Activated CD8-positive, alpha-beta memory T cell treated with anti-CD3 and anti-CD28 coated beads, Interleukin-2, amount 50 U/mL, for 24 hours (primary cell): ENCODE measurements around the gene MED13L.
"Not testable (repeated sequence)": the region's sequence is repeated elsewhere in the genome, so short reads cannot be mapped to it uniquely, and the experiment has no call there.

Experiments
- DNase-seq: peaks from one replicate; pipeline ENCODE4 v3.0.0-alpha.2; 2020; ENCODE audit errors: extremely low read depth

The MED13L gene

GRCh38 chr12:116131987-116132386 lies 145.5 kb downstream of the MED13L start:
- not testable (repeated sequence) for DNase-seq

- DNase-seq = no peak
Measured at GRCh38 chr12:116131176-116131575, 146.3 kb downstream of the MED13L start.

GRCh38 chr12:116130431-116130830 lies 147.1 kb downstream of the MED13L start:
- no peak for DNase-seq

GRCh38 chr12:116128779-116129178 lies 148.7 kb downstream of the MED13L start:
- no peak for DNase-seq

- DNase-seq = no peak
Measured at GRCh38 chr12:116127859-116128258, 149.6 kb downstream of the MED13L start.

GRCh38 chr12:116126610-116127009 lies 150.9 kb downstream of the MED13L start:
- no peak for DNase-seq

GRCh38 chr12:116125956-116126566 lies 151.4 kb downstream of the MED13L start:
- DNase-seq = no peak

GRCh38 chr12:116125084-116125483 lies 152.4 kb downstream of the MED13L start:
- no peak for DNase-seq

GRCh38 chr12:116123451-116124258 lies 153.8 kb downstream of the MED13L start:
- DNase-seq = no peak

- no peak for DNase-seq
Measured at GRCh38 chr12:116122628-116123027, 154.9 kb downstream of the MED13L start.

GRCh38 chr12:116121453-116121871 lies 156.0 kb downstream of the MED13L start:
- no peak for DNase-seq

GRCh38 chr12:116116650-116117424 lies 160.7 kb downstream of the MED13L start:
- DNase-seq = no peak

- DNase-seq = no peak
Measured at GRCh38 chr12:116113398-116114130, 163.9 kb downstream of the MED13L start.

GRCh38 chr12:116106870-116107269 lies 170.6 kb downstream of the MED13L start:
- no peak for DNase-seq

GRCh38 chr12:116104167-116104767 lies 173.2 kb downstream of the MED13L start:
- DNase-seq = no peak

GRCh38 chr12:116101991-116102390 lies 175.5 kb downstream of the MED13L start:
- DNase-seq = no peak

- DNase-seq = no peak
Measured at GRCh38 chr12:116099652-116100432, 177.7 kb downstream of the MED13L start.

GRCh38 chr12:116096874-116097273 lies 180.6 kb downstream of the MED13L start:
- DNase-seq = no peak

- DNase-seq = no peak
Measured at GRCh38 chr12:116094475-116094874, 183.0 kb downstream of the MED13L start.

GRCh38 chr12:116093915-116094314 lies 183.6 kb downstream of the MED13L start:
- DNase-seq = no peak

- no peak for DNase-seq
Measured at GRCh38 chr12:116092776-116093175, 184.7 kb downstream of the MED13L start.
